Measurements from ENCODE around the gene STOX2. TPM values are rescaled to one million over a fixed set of nuclear protein-coding genes. Genes with fewer than 3 reads are reported as not detected.

Gene STOX2
- total RNA-seq, 4 donors from 2014 or later = 4.2 to 14.9 (median 10.9) TPM

GRCh38 chr4:183885205-183885720, 19.8 kb upstream of the STOX2 start:
- H3K4me3 ChIP-seq (ENCODE audit: low read depth, poor library complexity, severe bottlenecking) = no peak overlapping the region
- WGBS, 2 donors = 87 to 90% methylated on average over 7 of the region's 7 CpGs
- intact Hi-C loops (cut with DNase I; ENCODE audit: low total_unique reads) = no loop called here
- TF ChIP-seq POLR2A (IDR thresholded peaks at IDR 0.05) (no peak), CTCF (IDR thresholded peaks at IDR 0.05) (no peak)
- no peak for DNase-seq (ENCODE audit: low spot score in 2 of 2)

GRCh38 chr4:183887351-183887750, 17.8 kb upstream of the STOX2 start:
- intact Hi-C loops (cut with DNase I; ENCODE audit: low total_unique reads) = no loop called here
- 88 to 89% methylated on average over 4 of the region's 4 CpGs for WGBS, 2 donors
- DNase-seq (ENCODE audit: low spot score in 2 of 2) = no peak
- no peak for TF ChIP-seq CTCF (IDR thresholded peaks at IDR 0.05)
- no peak for TF ChIP-seq POLR2A (IDR thresholded peaks at IDR 0.05)
- no peak overlapping the region for H3K4me3 ChIP-seq (ENCODE audit: low read depth, poor library complexity, severe bottlenecking)

GRCh38 chr4:183888564-183888963, 16.5 kb upstream of the STOX2 start:
- intact Hi-C loops (cut with DNase I; ENCODE audit: low total_unique reads) = no loop called here
- 54 to 55% methylated on average over 5 of the region's 5 CpGs for WGBS, 2 donors
- TF ChIP-seq POLR2A (IDR thresholded peaks at IDR 0.05) (no peak), CTCF (IDR thresholded peaks at IDR 0.05) (no peak)
- no peak for DNase-seq (ENCODE audit: low spot score in 2 of 2)
- no peak overlapping the region for H3K4me3 ChIP-seq (ENCODE audit: low read depth, poor library complexity, severe bottlenecking)

- 68 to 75% methylated on average over 5 of the region's 5 CpGs for WGBS, 2 donors
- intact Hi-C loops (cut with DNase I; ENCODE audit: low total_unique reads) = no loop called here
- H3K4me3 ChIP-seq (ENCODE audit: low read depth, poor library complexity, severe bottlenecking) = no peak overlapping the region
- no peak for TF ChIP-seq POLR2A (IDR thresholded peaks at IDR 0.05)
- TF ChIP-seq CTCF (IDR thresholded peaks at IDR 0.05) = no peak
- no peak for DNase-seq (ENCODE audit: low spot score in 2 of 2)
Measured at GRCh38 chr4:183889190-183889589, 15.9 kb upstream of the STOX2 start.

GRCh38 chr4:183897193-183897592, 7.9 kb upstream of the STOX2 start:
- H3K4me3 ChIP-seq (ENCODE audit: low read depth, poor library complexity, severe bottlenecking) = no peak overlapping the region
- intact Hi-C loops (cut with DNase I; ENCODE audit: low total_unique reads) = no loop called here
- 86 to 90% methylated on average over 3 of the region's 3 CpGs for WGBS, 2 donors
- DNase-seq (ENCODE audit: low spot score in 2 of 2) = no peak
- TF ChIP-seq CTCF (IDR thresholded peaks at IDR 0.05) (no peak), POLR2A (IDR thresholded peaks at IDR 0.05) (no peak)

- no peak for DNase-seq (ENCODE audit: low spot score in 2 of 2)
- H3K4me3 ChIP-seq (ENCODE audit: low read depth, poor library complexity, severe bottlenecking) = no peak overlapping the region
- 93 to 98% methylated on average over 5 of the region's 5 CpGs for WGBS, 2 donors
- TF ChIP-seq POLR2A (IDR thresholded peaks at IDR 0.05) (no peak), CTCF (IDR thresholded peaks at IDR 0.05) (no peak)
- intact Hi-C loops (cut with DNase I; ENCODE audit: low total_unique reads) = no loop called here
Measured at GRCh38 chr4:183898456-183898855, 6.7 kb upstream of the STOX2 start.
